Endothelial cell of umbilical vein (primary cell): ENCODE results near the gene OMA1. TPM values are rescaled to one million over a fixed set of nuclear protein-coding genes. Genes with fewer than 3 reads are reported as not detected.

Source experiments
- BruUV-seq: library from RNA; stranded (reverse); fragments of 400-500 nt; replicated peaks from 2 replicates; lab custom pipeline; 2021; lab: Mats Ljungman, UMichigan
- CTCF ChIA-PET: fragments of 300-600, 350-600 bp; sonication (Branson Sonifier 250); formaldehyde crosslinking; loops from one replicate; lab custom pipeline; 2021; ENCODE audit warnings: antibody characterized with exemption, inconsistent platforms; lab: Charles Lee
- POLR2A ChIA-PET: fragments of 300-600, 350-600 bp; sonication (Branson Sonifier 250); formaldehyde crosslinking; loops from one replicate; lab custom pipeline; 2021; ENCODE audit warnings: antibody characterized with exemption, inconsistent platforms; lab: Charles Lee
- DNase-seq: peaks from one replicate; pipeline ENCODE4 v3.0.0-alpha.2; 2011; ENCODE audit warnings: low read depth, low spot score
- FAIRE-seq: peaks from 2 replicates; lab custom pipeline; 2011; peaks lifted over from hg19 to GRCh38; lab: Jason Lieb, UNC
- H2AFZ ChIP-seq: 2 replicates; pipeline ENCODE4 v1.6.0; 2012; ENCODE audit warnings: low read depth, low read length, control low read depth, inconsistent platforms
- H3K27ac ChIP-seq: 2 replicates; pipeline ENCODE4 v1.5.1; 2011; ENCODE audit warnings: low read depth, mild to moderate bottlenecking, control low read depth, low read length, moderate library complexity; ENCODE audit not compliant: insufficient read depth
- H3K27me3 ChIP-seq, 2 experiments: 2 replicates each; pipeline versions ENCODE4 v1.6.0 to v1.6.1; 2011; ENCODE audit warnings: low read length in 2 of 2, mixed read lengths in 1 of 2; ENCODE audit not compliant: control insufficient read depth in 2 of 2, insufficient read depth in 2 of 2
- H3K36me3 ChIP-seq, 2 experiments: 2 replicates in 1 of 2; 3 replicates in 1 of 2; pipeline ENCODE4 v1.5.1; 2011; ENCODE audit warnings: low read length in 2 of 2, mild to moderate bottlenecking in 1 of 2, moderate library complexity in 1 of 2; ENCODE audit not compliant: control insufficient read depth in 2 of 2, insufficient read depth in 2 of 2; ENCODE audit errors: extremely low read depth in 1 of 2
- H3K4me1 ChIP-seq: 3 replicates; pipeline ENCODE4 v1.5.1; 2011; ENCODE audit warnings: mild to moderate bottlenecking, low read length; ENCODE audit not compliant: control insufficient read depth, insufficient read depth; ENCODE audit errors: extremely low read depth
- H3K4me2 ChIP-seq: 2 replicates; pipeline ENCODE4 v1.6.1; 2011; ENCODE audit warnings: low read length, control low read depth, mixed read lengths; ENCODE audit not compliant: insufficient read depth
- H3K4me3 ChIP-seq, 3 experiments: fragments of 200-600 bp in 1 of 3; sonication (generic), shearing (Covaris generic) in 1 of 3; replicated peaks in 1 of 3; 2 replicates each; pipeline ENCODE4 v1.5.1; 2011 to 2016; ENCODE audit warnings: control low read depth in 3 of 3, low read length in 3 of 3, mild to moderate bottlenecking in 2 of 3, inconsistent platforms in 1 of 3, low read depth in 1 of 3, moderate library complexity in 1 of 3; ENCODE audit not compliant: insufficient read depth in 1 of 3
- H3K79me2 ChIP-seq: 2 replicates; pipeline ENCODE4 v1.6.0; 2012; ENCODE audit warnings: low read length, inconsistent platforms; ENCODE audit not compliant: control insufficient read depth, insufficient read depth
- H3K9ac ChIP-seq: replicated peaks from 2 replicates; pipeline ENCODE3; 2011; ENCODE audit warnings: low read length, control low read depth; ENCODE audit not compliant: insufficient read depth; ENCODE audit errors: extremely low read depth
- H3K9me1 ChIP-seq: replicated peaks from 3 replicates; pipeline ENCODE4 v1.6.0; 2011; ENCODE audit warnings: mild to moderate bottlenecking, low read length; ENCODE audit not compliant: control insufficient read depth, insufficient read depth; ENCODE audit errors: extremely low read depth
- H3K9me3 ChIP-seq: replicated peaks from 2 replicates; pipeline ENCODE4 v1.5.1; 2012; ENCODE audit warnings: low read length, inconsistent platforms; ENCODE audit not compliant: control insufficient read depth, insufficient read depth
- H4K20me1 ChIP-seq: replicated peaks from 2 replicates; pipeline ENCODE3; 2011; ENCODE audit warnings: mild to moderate bottlenecking, low read length; ENCODE audit not compliant: control insufficient read depth, insufficient read depth; ENCODE audit errors: extremely low read depth
- EZH2 ChIP-seq: IDR thresholded peaks from 2 replicates; pipeline ENCODE4 v1.6.1; 2012; ENCODE audit warnings: borderline replicate concordance, low read depth, mild to moderate bottlenecking, moderate library complexity, low read length, inconsistent platforms; ENCODE audit not compliant: severe bottlenecking
- FOS ChIP-seq: IDR thresholded peaks from 2 replicates; pipeline ENCODE4 v1.6.1; 2011; ENCODE audit warnings: mild to moderate bottlenecking, low read length, moderate library complexity, borderline replicate concordance; ENCODE audit not compliant: insufficient read depth
- JUN ChIP-seq: IDR thresholded peaks from 2 replicates; pipeline ENCODE4 v1.6.1; 2011; ENCODE audit warnings: borderline replicate concordance, low read depth; ENCODE audit not compliant: insufficient read length, insufficient read depth
- MYC ChIP-seq: IDR thresholded peaks from one replicate; pipeline ENCODE4 v1.6.1; 2011; ENCODE audit warnings: mild to moderate bottlenecking, low read depth, low read length
- POLR2A ChIP-seq: IDR thresholded peaks from 2 replicates; pipeline ENCODE4 v1.6.1; 2012; ENCODE audit warnings: low read depth, mild to moderate bottlenecking, control low read depth, low read length
- dilution Hi-C: fragments of 300-500 bp; cut with MboI; formaldehyde crosslinking; loops from one replicate; pipeline ENCODE4 v1.15.0; 2019; ENCODE audit warnings: low sequenced_read_pairs; ENCODE audit not compliant: extremely low pct_ligation_motif_present
- intact Hi-C: fragments of 100-400 bp; cut with micrococcal nuclease; formaldehyde crosslinking; loops from one replicate; pipeline ENCODE4 v1.10.0; 2022
- polyA plus RNA-seq, 4 experiments: library from polyadenylated mRNA; depleted of rRNA in 3 of 4; stranded (reverse) in 3 of 4; unstranded in 1 of 4; fragments of >200 nt; gene quantifications; 2 replicates each; pipeline versions ENCODE4 v1.2.1 to v1.2.3, GENCODE V29; 2011 to 2012; ENCODE audit warnings: missing spikeins in 1 of 4
- total RNA-seq: library from RNA; stranded (reverse); gene quantifications from 2 replicates; pipeline ENCODE4 v1.2.3, GENCODE V29; 2021
- TF ChIP-seq, protein P1 (sequence below): IDR thresholded peaks from 2 replicates; pipeline ENCODE4 v1.6.1; 2011; ENCODE audit not compliant: insufficient read depth, insufficient read length
- TF ChIP-seq, protein P2 (sequence below), 2 donors: IDR thresholded peaks; 1 replicate in 1 of 2; 2 replicates in 1 of 2; pipeline ENCODE4 v1.5.1; 2011; ENCODE audit warnings: low read length in 2 of 2, mild to moderate bottlenecking in 2 of 2, moderate library complexity in 2 of 2, control low read depth in 1 of 2, inconsistent platforms in 1 of 2, low read depth in 1 of 2; ENCODE audit not compliant: insufficient read depth in 1 of 2; ENCODE audit errors: extremely low read depth in 1 of 2

The OMA1 gene
- total and polyA plus RNA-seq, 2 donors (not counting 3 experiments of a cell fraction or from before 2014, with no cell fraction given) = 4.0 to 4.6 TPM

DNA sequence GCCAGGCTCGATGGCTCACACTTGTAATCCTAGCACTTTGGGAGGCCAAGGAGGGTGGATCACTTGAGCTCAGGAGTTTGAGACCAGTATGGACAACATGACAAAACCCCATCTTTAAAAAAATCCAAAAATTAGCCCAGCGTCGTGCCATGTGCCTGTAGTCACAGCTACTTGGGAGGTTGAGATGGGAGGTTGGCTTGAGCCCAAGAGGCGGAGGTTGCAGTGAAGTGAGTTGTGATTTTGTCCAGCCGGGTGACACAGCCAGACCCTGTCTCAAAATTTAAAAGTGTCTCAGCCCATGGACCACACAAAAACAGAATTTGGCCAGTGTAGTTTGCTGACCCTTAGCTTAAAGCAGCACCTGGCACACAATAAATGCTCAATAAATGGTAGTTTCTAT, 41.9 kb upstream of the OMA1 start:
- Histone ChIP-seq H3K79me2 (peaks cover 13% of the 10 kb centered on the region), H3K27me3 (no peaks in the 10 kb centered on the region), H3K4me3 (no peak overlapping the region), H4K20me1 (no peaks in the 10 kb centered on the region), H3K4me2 (no peak overlapping the region), H3K9me3 (no peaks in the 10 kb centered on the region), H3K27ac (no peak overlapping the region), H3K36me3 (no peaks in the 10 kb centered on the region), H2AFZ (no peak overlapping the region), H3K9ac (no peak overlapping the region), H3K9me1 (no peaks in the 10 kb centered on the region), H3K4me1 (peaks cover 57% of the 10 kb centered on the region)
- CTCF ChIA-PET = interaction anchor here (1.1 to 2.3 kb wide), 2 partner anchors 9 to 30 kb away, joined by 3 to 6 read pairs; no protein-coding TSS in a partner anchor
- no peak for FAIRE-seq
- dilution Hi-C loops (no loop called here), intact Hi-C loops (no loop called here)
- TF ChIP-seq, protein P1, sequence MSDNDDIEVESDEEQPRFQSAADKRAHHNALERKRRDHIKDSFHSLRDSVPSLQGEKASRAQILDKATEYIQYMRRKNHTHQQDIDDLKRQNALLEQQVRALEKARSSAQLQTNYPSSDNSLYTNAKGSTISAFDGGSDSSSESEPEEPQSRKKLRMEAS = no peak
- TF ChIP-seq POLR2A (no peak), MYC (no peak), FOS (no peak), JUN (no peak), EZH2 (no peak)
- TF ChIP-seq, protein P2, sequence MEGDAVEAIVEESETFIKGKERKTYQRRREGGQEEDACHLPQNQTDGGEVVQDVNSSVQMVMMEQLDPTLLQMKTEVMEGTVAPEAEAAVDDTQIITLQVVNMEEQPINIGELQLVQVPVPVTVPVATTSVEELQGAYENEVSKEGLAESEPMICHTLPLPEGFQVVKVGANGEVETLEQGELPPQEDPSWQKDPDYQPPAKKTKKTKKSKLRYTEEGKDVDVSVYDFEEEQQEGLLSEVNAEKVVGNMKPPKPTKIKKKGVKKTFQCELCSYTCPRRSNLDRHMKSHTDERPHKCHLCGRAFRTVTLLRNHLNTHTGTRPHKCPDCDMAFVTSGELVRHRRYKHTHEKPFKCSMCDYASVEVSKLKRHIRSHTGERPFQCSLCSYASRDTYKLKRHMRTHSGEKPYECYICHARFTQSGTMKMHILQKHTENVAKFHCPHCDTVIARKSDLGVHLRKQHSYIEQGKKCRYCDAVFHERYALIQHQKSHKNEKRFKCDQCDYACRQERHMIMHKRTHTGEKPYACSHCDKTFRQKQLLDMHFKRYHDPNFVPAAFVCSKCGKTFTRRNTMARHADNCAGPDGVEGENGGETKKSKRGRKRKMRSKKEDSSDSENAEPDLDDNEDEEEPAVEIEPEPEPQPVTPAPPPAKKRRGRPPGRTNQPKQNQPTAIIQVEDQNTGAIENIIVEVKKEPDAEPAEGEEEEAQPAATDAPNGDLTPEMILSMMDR (IDR thresholded peaks at IDR 0.05; ENCODE audit: extremely low read depth in 1 of 2, insufficient read depth in 1 of 2, low read depth in 1 of 2, low read length in 2 of 2) = no peak
- BruUV-seq = no TSS peak
- DNase-seq = no peak
- POLR2A ChIA-PET = no interaction called here
